Right lobe of liver (tissue), 6 donors: ENCODE results near the gene RPS6KB2. TPM values are rescaled to one million over a fixed set of nuclear protein-coding genes. Genes with fewer than 3 reads are reported as not detected.
A peak's percentile ranks its signal among the peaks of the same experiment; 100 is the strongest.

Source experiments
- ATAC-seq, 4 donors: fragments of 200-7000 bp; cut with Tn5 transposase; one replicate each; pipeline ENCODE4 v1.9.1; 2020; ENCODE audit warnings: mild to moderate bottlenecking in 4 of 4, moderate library complexity in 4 of 4
- DNase-seq, 3 donors: peaks; one replicate each; pipeline ENCODE4 v3.0.0-alpha.2; 2020
- H3K27ac ChIP-seq, 3 donors: fragments of 200-600 bp; one replicate each; pipeline ENCODE4 v1.8.0; 2022
- H3K27me3 ChIP-seq, 2 donors: fragments of 200-600 bp; one replicate each; pipeline ENCODE4 v1.8.0; 2022
- H3K36me3 ChIP-seq, 4 donors: fragments of 200-600 bp; sonication (generic) in 1 of 4; one replicate each; pipeline versions ENCODE4 v1.5.1 to v1.8.0; 2017 to 2022; ENCODE audit warnings: control low read depth in 1 of 4
- H3K4me1 ChIP-seq, 4 donors: fragments of 200-600 bp; sonication (generic) in 1 of 4; one replicate each; pipeline versions ENCODE4 v1.5.1 to v1.8.0; 2017 to 2022; ENCODE audit warnings: control low read depth in 1 of 4
- H3K4me3 ChIP-seq, 3 donors: fragments of 200-600 bp; one replicate each; pipeline ENCODE4 v1.8.0; 2022
- H3K9me3 ChIP-seq, 4 donors: fragments of 200-600 bp; sonication (generic) in 1 of 4; one replicate each; pipeline versions ENCODE4 v1.5.1 to v1.8.0; 2017 to 2022; ENCODE audit warnings: control low read depth in 1 of 4
- CTCF ChIP-seq, 4 donors: fragments of 200-600 bp in 3 of 4; fragments of 450-650 bp in 1 of 4; IDR thresholded peaks; one replicate each; pipeline versions ENCODE4 v1.5.1 to v1.8.0; 2016 to 2022; ENCODE audit warnings: antibody characterized with exemption in 4 of 4, mild to moderate bottlenecking in 2 of 4
- POLR2A ChIP-seq: fragments of 450-650 bp; IDR thresholded peaks from one replicate; pipeline ENCODE4 v1.6.1; 2017; ENCODE audit warnings: antibody characterized with exemption, mild to moderate bottlenecking
- WGBS: methylation state at CpG from one replicate; pipeline ENCODE4 v1.1.6; 2018; ENCODE audit warnings: low coverage, low lambda C conversion rate; ENCODE audit not compliant: insufficient coverage; ENCODE audit errors: missing lambda C conversion rate; 5-methylcytosine and 5-hydroxymethylcytosine counted together
- intact Hi-C, 2 donors: fragments of 100-400 bp; cut with DNase I; formaldehyde crosslinking; loops; one replicate each; pipeline versions ENCODE4 v1.11.2 to v1.14.1; 2022
- total RNA-seq, 6 experiments: library from RNA; depleted of rRNA in 2 of 6; stranded (reverse); fragments of >200 nt in 2 of 6; fragmentation: NEBNext Ultra II Directional in 3 of 6; extraction: Animal tissue kit (Norgen Biotek cat#: 25700) in 3 of 6; gene quantifications; one replicate each; pipeline versions ENCODE4 v1.1.0 to v1.2.4, GENCODE V29; 2016 to 2023
- donor health status: DM: no; HTN: yes; CAD: no.
- donor health status: DM: no; HTN: no; CAD: no.
- donor health status: DM: no; HTN: no; CAD: no.
- donor health status: DM: no; HTN: yes; CAD: no.
- donor health status: DM: no; HTN: yes; CAD: no.

The RPS6KB2 gene
- total RNA-seq, 6 experiments from 2014 or later: 18.8 to 37.1 (median 27.1) TPM

GRCh38 chr11:67417425-67417824, 10.9 kb upstream of the RPS6KB2 start:
- Histone ChIP-seq H3K27ac (no peak overlapping the region), H3K4me3 (no peak overlapping the region), H3K27me3 (no peaks in the 10 kb centered on the region), H3K4me1 (peaks cover 0 to 30% (median 11%) of the 10 kb centered on the region in 4 donors), H3K9me3 (no peaks in the 10 kb centered on the region), H3K36me3 (no peaks in the 10 kb centered on the region)
- no CpG with 5 or more reads among the region's 12 CpGs for WGBS
- TF ChIP-seq POLR2A (no peak), CTCF (IDR thresholded peaks at IDR 0.05) (no peak)
- intact Hi-C loops: no loop called here
- ATAC-seq (no peak), DNase-seq (no peak)

- no peaks in the 10 kb centered on the region for H3K27me3 ChIP-seq
- ATAC-seq: peak; percentile 27 to 58 (median 42)
- no peaks in the 10 kb centered on the region for H3K9me3 ChIP-seq
- no peak overlapping the region for H3K27ac ChIP-seq
- intact Hi-C loops: no loop called here
- H3K36me3 ChIP-seq: no peaks in the 10 kb centered on the region
- H3K4me1 ChIP-seq: peaks cover 0 to 30% (median 11%) of the 10 kb centered on the region in 4 donors
- TF ChIP-seq CTCF (IDR thresholded peaks at IDR 0.05) (no peak), POLR2A (no peak)
- H3K4me3 ChIP-seq: no peak overlapping the region
- 13% methylated on average over 4 of the region's 26 CpGs for WGBS
- peak; percentile 64 to 84 (median 83) for DNase-seq
These were observed 9.6 kb upstream of the RPS6KB2 start for GRCh38 chr11:67418476-67419281.

GRCh38 chr11:67419325-67420049, 8.8 kb upstream of the RPS6KB2 start:
- Histone ChIP-seq H3K9me3 (no peaks in the 10 kb centered on the region), H3K36me3 (no peaks in the 10 kb centered on the region), H3K4me3 (no peak overlapping the region), H3K27ac (no peak overlapping the region), H3K27me3 (no peaks in the 10 kb centered on the region), H3K4me1 (peaks cover 0 to 30% (median 11%) of the 10 kb centered on the region in 4 donors)
- intact Hi-C loops: no loop called here
- TF ChIP-seq CTCF (IDR thresholded peaks at IDR 0.05) (no peak), POLR2A (no peak)
- ATAC-seq (no peak), DNase-seq (no peak)
- WGBS: 40% methylated on average over 1 of the region's 21 CpGs

- 56% methylated on average over 5 of the region's 15 CpGs for WGBS
- ATAC-seq (no peak), DNase-seq (no peak)
- Histone ChIP-seq H3K4me1 (peaks cover 0 to 27% (median 11%) of the 10 kb centered on the region in 4 donors), H3K27me3 (no peaks in the 10 kb centered on the region), H3K4me3 (peak overlapping the region; percentile 42 to 67 (median 60)), H3K9me3 (no peaks in the 10 kb centered on the region), H3K27ac (peak overlapping the region; percentile 58 to 79 (median 77)), H3K36me3 (no peaks in the 10 kb centered on the region)
- intact Hi-C loops: no loop called here
- TF ChIP-seq CTCF (IDR thresholded peaks at IDR 0.05) (no peak), POLR2A (no peak)
These were observed 8.1 kb upstream of the RPS6KB2 start for GRCh38 chr11:67420147-67420645.
